Transverse colon (tissue), 4 donors: ENCODE data around the gene TENT4B. TPM values are rescaled to one million over a fixed set of nuclear protein-coding genes. Genes with fewer than 3 reads are reported as not detected.

Experiments
- DNase-seq: peaks from one replicate; pipeline ENCODE4 v3.0.0-alpha.2; 2019
- H3K27ac ChIP-seq, 4 donors: fragments of 200-600 bp; sonication (generic); 2 replicates each; pipeline ENCODE4 v1.5.1; 2016 to 2018; ENCODE audit warnings: inconsistent platforms in 4 of 4
- H3K27me3 ChIP-seq: fragments of 200-600 bp; sonication (generic); 2 replicates; pipeline ENCODE4 v1.5.1; 2017; ENCODE audit warnings: inconsistent platforms
- H3K36me3 ChIP-seq, 4 donors: fragments of 200-600 bp; sonication (generic); 2 replicates each; pipeline ENCODE4 v1.5.1; 2017 to 2019; ENCODE audit warnings: inconsistent platforms in 4 of 4
- H3K4me1 ChIP-seq, 4 donors: fragments of 200-600 bp; sonication (generic); 2 replicates each; pipeline ENCODE4 v1.5.1; 2017 to 2020; ENCODE audit warnings: inconsistent platforms in 4 of 4
- H3K4me3 ChIP-seq, 4 donors: fragments of 200-600 bp; sonication (generic); 1 replicate in 1 of 4; 2 replicates in 3 of 4; pipeline versions ENCODE4 v1.5.1 to v1.6.1; 2017 to 2019; ENCODE audit warnings: inconsistent platforms in 4 of 4
- H3K9me3 ChIP-seq, 2 donors: fragments of 200-600 bp; sonication (generic); 2 replicates each; pipeline ENCODE4 v1.5.1; 2017 to 2019; ENCODE audit warnings: inconsistent platforms in 2 of 2
- EP300 ChIP-seq: sonication (generic); formaldehyde crosslinking; IDR thresholded peaks from one replicate; pipeline ENCODE4 v1.6.1; 2017; ENCODE audit warnings: antibody characterized with exemption, low read depth
- POLR2A ChIP-seq: fragments of 450-650 bp; IDR thresholded peaks from one replicate; pipeline ENCODE4 v1.6.1; 2016; ENCODE audit warnings: antibody characterized with exemption, mild to moderate bottlenecking, moderate library complexity
- POLR2AphosphoS5 ChIP-seq, 3 donors: sonication (generic); formaldehyde crosslinking; IDR thresholded peaks; one replicate each; pipeline ENCODE4 v1.6.1; 2016; ENCODE audit warnings: antibody characterized with exemption in 3 of 3
- WGBS, 2 donors: methylation state at CpG; one replicate each; pipeline ENCODE4 v1.1.5; 2018; ENCODE audit warnings: low coverage in 1 of 2; 5-methylcytosine and 5-hydroxymethylcytosine counted together
- in situ Hi-C, 4 donors: fragments of 200-750 bp; cut with MboI; loops; one replicate each; pipeline versions ENCODE4 v1.15.0 to v1.15.1; 2017; ENCODE audit warnings: low sequenced_read_pairs in 3 of 4, low pct_ligation_motif_present in 1 of 4, low pct_unique_long_range_greater_than_20kb in 1 of 4
- intact Hi-C: fragments of 100-400 bp; cut with DNase I; formaldehyde crosslinking; loops from one replicate; pipeline ENCODE4 v1.15.1; 2023; ENCODE audit warnings: low total_unique reads
- total RNA-seq, 4 donors: library from RNA; depleted of rRNA; stranded (reverse); fragments of >200 nt; gene quantifications; one replicate each; pipeline ENCODE4 v1.1.0, GENCODE V29; 2016
- TF ChIP-seq, protein P1 (sequence below), 5 experiments: fragments of 200-600 bp in 3 of 5; fragments of 450-650 bp in 2 of 5; sonication (generic) in 3 of 5; IDR thresholded peaks; 1 replicate in 2 of 5; 2 replicates in 3 of 5; pipeline ENCODE4 v1.5.1; 2016 to 2017; ENCODE audit warnings: antibody characterized with exemption in 5 of 5, inconsistent platforms in 3 of 5, mild to moderate bottlenecking in 2 of 5, moderate library complexity in 1 of 5

TENT4B gene
- total RNA-seq, 4 donors from 2014 or later: 8.2 to 18.0 (median 13.0) TPM

DNA sequence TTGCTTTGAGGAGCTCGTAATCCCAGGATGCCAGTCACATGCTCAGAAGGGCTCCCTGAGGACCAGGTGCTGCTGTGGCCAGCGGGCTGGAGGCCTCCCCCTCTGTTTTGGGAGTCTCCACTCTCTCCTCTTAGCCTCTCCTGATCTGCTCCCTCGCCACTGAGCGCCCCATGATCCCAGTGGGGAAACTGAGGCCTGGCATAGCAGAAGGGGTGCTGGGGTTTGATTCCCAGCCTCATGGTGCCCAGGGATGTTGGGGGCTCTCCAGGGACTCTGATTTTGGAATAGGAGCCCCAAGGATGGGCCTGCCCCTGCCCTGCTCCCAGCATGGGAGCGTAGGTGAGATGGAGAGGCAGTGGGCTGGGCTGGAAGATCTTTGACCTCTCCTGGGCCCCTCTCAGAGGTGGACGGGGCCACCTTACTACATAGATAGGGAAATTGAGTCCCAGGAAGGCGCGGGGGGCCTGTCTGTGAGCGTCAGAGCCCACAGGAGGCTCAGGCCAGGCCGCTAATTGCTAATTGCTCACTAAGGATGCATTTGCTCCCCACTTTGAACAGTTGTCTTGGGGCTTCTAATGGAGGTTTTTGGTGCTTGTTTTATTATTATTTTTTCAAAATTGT is 112.7 kb downstream of the TENT4B start:
- Histone ChIP-seq H3K4me1 (peaks cover 9 to 39% (median 22%) of the 10 kb centered on the region in 4 donors), H3K27me3 (no peaks in the 10 kb centered on the region), H3K9me3 (no peaks in the 10 kb centered on the region), H3K4me3 (peak overlapping the region in 3 of 4 donors; percentile 1 to 47 (median 28)), H3K36me3 (no peaks in the 10 kb centered on the region), H3K27ac (peak overlapping the region; percentile 68 to 83 (median 74))
- in situ Hi-C loops: no loop called here
- intact Hi-C loops: no loop called here
- 75% methylated on average over 4 to 10 of the region's 10 CpGs for WGBS, 2 donors
- TF ChIP-seq, protein P1, sequence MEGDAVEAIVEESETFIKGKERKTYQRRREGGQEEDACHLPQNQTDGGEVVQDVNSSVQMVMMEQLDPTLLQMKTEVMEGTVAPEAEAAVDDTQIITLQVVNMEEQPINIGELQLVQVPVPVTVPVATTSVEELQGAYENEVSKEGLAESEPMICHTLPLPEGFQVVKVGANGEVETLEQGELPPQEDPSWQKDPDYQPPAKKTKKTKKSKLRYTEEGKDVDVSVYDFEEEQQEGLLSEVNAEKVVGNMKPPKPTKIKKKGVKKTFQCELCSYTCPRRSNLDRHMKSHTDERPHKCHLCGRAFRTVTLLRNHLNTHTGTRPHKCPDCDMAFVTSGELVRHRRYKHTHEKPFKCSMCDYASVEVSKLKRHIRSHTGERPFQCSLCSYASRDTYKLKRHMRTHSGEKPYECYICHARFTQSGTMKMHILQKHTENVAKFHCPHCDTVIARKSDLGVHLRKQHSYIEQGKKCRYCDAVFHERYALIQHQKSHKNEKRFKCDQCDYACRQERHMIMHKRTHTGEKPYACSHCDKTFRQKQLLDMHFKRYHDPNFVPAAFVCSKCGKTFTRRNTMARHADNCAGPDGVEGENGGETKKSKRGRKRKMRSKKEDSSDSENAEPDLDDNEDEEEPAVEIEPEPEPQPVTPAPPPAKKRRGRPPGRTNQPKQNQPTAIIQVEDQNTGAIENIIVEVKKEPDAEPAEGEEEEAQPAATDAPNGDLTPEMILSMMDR (IDR thresholded peaks at IDR 0.05): no peak
- TF ChIP-seq POLR2A: no peak
- DNase-seq: no peak

DNA sequence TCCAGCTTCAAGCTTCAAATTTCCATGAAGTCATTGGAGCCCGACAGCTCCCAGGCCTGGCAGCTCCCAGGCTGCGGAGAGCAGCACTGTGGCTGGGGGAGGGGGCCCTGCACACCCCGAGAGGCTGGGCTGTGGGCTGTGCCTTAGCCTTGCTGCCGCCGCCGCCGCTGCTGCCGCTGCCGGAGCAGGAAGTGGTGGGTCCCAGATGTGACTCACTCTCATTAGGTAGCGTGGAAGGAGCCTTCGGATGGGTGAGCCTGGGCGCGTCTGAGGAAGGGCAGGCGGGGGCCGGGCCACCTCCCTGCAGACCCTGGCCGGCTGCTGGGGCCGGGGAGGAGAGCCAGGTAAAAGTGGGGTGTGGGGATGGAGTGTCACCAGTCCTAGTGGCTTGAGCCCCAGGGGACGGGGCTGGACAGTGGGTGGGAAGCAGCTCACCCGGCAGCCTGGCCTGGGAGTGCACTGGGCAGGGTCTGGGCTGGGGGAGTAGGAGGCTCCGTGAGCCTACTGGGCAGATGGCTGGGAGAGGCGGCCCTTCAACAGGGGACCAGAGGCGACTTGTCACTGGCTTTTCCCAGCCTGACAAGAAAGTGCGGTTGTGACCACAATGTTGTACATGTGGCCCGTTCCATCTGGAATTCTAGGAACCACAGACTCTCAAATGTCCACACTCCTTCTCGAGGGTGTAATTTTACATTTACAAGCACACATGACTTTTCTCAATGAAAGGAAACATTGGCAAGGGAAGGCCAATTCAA is 113.4 kb downstream of the TENT4B start, which contains the start of gene ADCY7:
TSS of gene ADCY7 (plus strand) at position 215 of the 755 bp plus-strand sequence. CDS start 21,629 bp downstream, outside the sequence.
- WGBS, 2 donors: 3 to 17% methylated on average over 9 to 25 of the region's 25 CpGs
- H3K4me3 ChIP-seq: peak within 1 kb of the TSS in 3 of 4 donors; percentile 1 to 47 (median 28)
- no peaks in the 10 kb centered on the region for H3K9me3 ChIP-seq
- DNase-seq: peak; percentile 85
- no peaks in the 10 kb centered on the region for H3K36me3 ChIP-seq
- peaks cover 9 to 38% (median 21%) of the 10 kb centered on the region in 4 donors for H3K4me1 ChIP-seq
- intact Hi-C loops (no loop called here), in situ Hi-C loops (no loop called here)
- peak within 1 kb of the TSS; percentile 68 to 83 (median 74) for H3K27ac ChIP-seq
- H3K27me3 ChIP-seq: no peaks in the 10 kb centered on the region
- peak in 2 of 3 donors; percentile 53 to 71 for TF ChIP-seq POLR2AphosphoS5 (IDR thresholded peaks at IDR 0.05)
- no peak for TF ChIP-seq EP300
- TF ChIP-seq, protein P1 (IDR thresholded peaks at IDR 0.05): no peak
- peak; percentile 38 for TF ChIP-seq POLR2A

GRCh38 chr16:50267151-50267631 is 114.1 kb downstream of the TENT4B start:
- intact Hi-C loops (no loop called here), in situ Hi-C loops (no loop called here)
- Histone ChIP-seq H3K9me3 (no peaks in the 10 kb centered on the region), H3K27me3 (no peaks in the 10 kb centered on the region), H3K36me3 (no peaks in the 10 kb centered on the region), H3K4me3 (peak overlapping the region in 1 of 4 donors; percentile 47), H3K27ac (peak overlapping the region; percentile 68 to 83 (median 74)), H3K4me1 (peaks cover 9 to 32% (median 19%) of the 10 kb centered on the region in 4 donors)
- TF ChIP-seq POLR2AphosphoS5 (IDR thresholded peaks at IDR 0.05) (no peak), POLR2A (no peak), EP300 (no peak)
- TF ChIP-seq, protein P1 (IDR thresholded peaks at IDR 0.05): no peak
- DNase-seq: no peak
- 80 to 83% methylated on average over 1 to 8 of the region's 8 CpGs for WGBS, 2 donors

DNA sequence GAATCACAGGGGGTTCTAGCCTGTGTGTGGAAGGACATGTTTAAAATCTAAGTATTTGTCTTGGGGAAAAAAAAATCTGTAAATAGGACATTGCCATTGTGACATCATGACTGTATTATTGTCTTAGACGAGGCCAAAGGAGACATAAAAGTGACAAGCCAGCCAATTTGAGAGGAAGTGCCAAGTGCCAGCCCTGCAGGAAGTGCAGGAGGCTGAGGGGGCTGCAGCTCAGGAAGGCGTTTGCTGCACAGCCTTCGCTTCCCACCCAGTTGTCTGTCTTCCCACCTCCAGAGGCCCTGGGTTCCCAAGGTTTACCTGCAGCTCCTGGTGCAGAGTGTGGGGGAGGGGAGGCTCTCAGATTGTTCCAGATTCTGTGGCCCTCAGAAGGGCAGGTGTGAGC is 114.5 kb downstream of the TENT4B start:
- H3K36me3 ChIP-seq: no peaks in the 10 kb centered on the region
- H3K9me3 ChIP-seq: no peaks in the 10 kb centered on the region
- no peaks in the 10 kb centered on the region for H3K27me3 ChIP-seq
- H3K27ac ChIP-seq: peak overlapping the region; percentile 68 to 83 (median 74)
- peaks cover 9 to 35% (median 19%) of the 10 kb centered on the region in 4 donors for H3K4me1 ChIP-seq
- TF ChIP-seq EP300: no peak
- TF ChIP-seq, protein P1 (IDR thresholded peaks at IDR 0.05): no peak
- TF ChIP-seq POLR2AphosphoS5 (IDR thresholded peaks at IDR 0.05): no peak
- no peak for TF ChIP-seq POLR2A
- peak overlapping the region in 1 of 4 donors; percentile 47 for H3K4me3 ChIP-seq
- intact Hi-C loops: no loop called here
- DNase-seq: no peak
- WGBS, 2 donors: 57% methylated on average over 3 of the region's 3 CpGs; no CpG with 5 or more reads in 1 of the 2 donors
- in situ Hi-C loops: no loop called here
